ENCODE results near the gene KCTD13. TPM values are rescaled to one million over a fixed set of nuclear protein-coding genes. Genes with fewer than 3 reads are reported as not detected.

The KCTD13 gene
- total RNA-seq, 4 donors from 2014 or later = 40.3 to 110 (median 57.4) TPM

DNA sequence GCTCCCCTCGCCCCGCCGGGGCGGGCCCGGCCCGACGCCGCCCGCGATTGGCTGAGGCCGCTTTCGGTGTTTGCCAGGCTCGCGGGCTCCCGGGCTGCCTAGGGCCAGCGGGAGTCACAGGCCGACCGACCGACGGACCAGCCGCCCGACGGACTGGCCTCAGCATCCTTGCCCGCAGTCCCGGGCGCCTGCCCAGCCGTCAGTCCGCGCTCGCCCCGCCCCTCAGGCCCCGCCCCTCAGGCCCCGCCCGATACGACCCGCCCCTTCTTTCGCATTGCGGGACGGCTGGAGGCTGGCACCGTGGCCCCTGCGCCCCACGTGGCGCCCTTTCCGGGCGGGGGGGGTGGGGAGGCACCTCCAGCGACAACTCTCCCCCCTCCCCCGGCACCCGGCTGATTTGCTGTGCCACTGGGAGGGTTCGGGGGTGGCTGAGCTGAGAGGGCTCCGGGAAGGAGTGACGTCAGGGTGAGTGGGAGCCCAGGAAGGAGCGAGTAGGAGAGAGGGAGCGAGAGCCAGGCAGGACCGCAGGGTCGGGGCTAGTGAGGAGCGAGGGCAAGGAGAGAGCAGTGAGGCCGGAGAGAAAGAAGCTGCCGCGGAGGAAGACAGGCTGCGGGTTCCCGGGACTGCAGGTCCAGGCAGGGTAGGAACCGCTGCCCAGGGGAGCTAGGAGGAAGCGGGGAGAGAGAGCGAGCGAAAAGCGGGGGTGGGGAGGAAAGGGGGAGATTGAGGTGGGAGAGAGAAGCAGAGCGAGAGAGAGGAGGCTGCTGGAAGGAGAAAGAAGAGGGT lies 25.7 kb downstream of the KCTD13 start, which contains the start of gene ASPHD1:
Gene ASPHD1, plus strand, starts transcription at position 387 of the 786 bp plus-strand sequence. CDS start 484 bp downstream, outside the sequence.
- no peak for DNase-seq
- Histone ChIP-seq H3K27me3 (peaks cover 31% of the 10 kb centered on the region), H3K36me3 (no peaks in the 10 kb centered on the region), H3K9me3 (no peaks in the 10 kb centered on the region), H3K4me3 (peak within 1 kb of the TSS; percentile 30 to 74 (median 50)), H3K4me1 (peaks cover 2 to 22% (median 15%) of the 10 kb centered on the region in 4 donors), H3K27ac (peak within 1 kb of the TSS; percentile 63 to 74 (median 69))
- no peak for TF ChIP-seq POLR2A (IDR thresholded peaks at IDR 0.05)
- TF ChIP-seq, protein P1, sequence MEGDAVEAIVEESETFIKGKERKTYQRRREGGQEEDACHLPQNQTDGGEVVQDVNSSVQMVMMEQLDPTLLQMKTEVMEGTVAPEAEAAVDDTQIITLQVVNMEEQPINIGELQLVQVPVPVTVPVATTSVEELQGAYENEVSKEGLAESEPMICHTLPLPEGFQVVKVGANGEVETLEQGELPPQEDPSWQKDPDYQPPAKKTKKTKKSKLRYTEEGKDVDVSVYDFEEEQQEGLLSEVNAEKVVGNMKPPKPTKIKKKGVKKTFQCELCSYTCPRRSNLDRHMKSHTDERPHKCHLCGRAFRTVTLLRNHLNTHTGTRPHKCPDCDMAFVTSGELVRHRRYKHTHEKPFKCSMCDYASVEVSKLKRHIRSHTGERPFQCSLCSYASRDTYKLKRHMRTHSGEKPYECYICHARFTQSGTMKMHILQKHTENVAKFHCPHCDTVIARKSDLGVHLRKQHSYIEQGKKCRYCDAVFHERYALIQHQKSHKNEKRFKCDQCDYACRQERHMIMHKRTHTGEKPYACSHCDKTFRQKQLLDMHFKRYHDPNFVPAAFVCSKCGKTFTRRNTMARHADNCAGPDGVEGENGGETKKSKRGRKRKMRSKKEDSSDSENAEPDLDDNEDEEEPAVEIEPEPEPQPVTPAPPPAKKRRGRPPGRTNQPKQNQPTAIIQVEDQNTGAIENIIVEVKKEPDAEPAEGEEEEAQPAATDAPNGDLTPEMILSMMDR (IDR thresholded peaks at IDR 0.05) = no peak
- no peak for TF ChIP-seq POLR2AphosphoS5 (IDR thresholded peaks at IDR 0.05)
- TF ChIP-seq EP300 (IDR thresholded peaks at IDR 0.05; ENCODE audit: low read depth) = no peak
- in situ Hi-C loops (cut with MboI; ENCODE audit: low pct_ligation_motif_present in 1 of 4, low pct_unique_long_range_greater_than_20kb in 1 of 4, low sequenced_read_pairs in 3 of 4) (no loop called here), intact Hi-C loops (cut with DNase I; ENCODE audit: low total_unique reads) (no loop called here)
- 1 to 2% methylated on average over 20 to 52 of the region's 67 CpGs for WGBS, 2 donors (ENCODE audit: low coverage in 1 of 2)

DNA sequence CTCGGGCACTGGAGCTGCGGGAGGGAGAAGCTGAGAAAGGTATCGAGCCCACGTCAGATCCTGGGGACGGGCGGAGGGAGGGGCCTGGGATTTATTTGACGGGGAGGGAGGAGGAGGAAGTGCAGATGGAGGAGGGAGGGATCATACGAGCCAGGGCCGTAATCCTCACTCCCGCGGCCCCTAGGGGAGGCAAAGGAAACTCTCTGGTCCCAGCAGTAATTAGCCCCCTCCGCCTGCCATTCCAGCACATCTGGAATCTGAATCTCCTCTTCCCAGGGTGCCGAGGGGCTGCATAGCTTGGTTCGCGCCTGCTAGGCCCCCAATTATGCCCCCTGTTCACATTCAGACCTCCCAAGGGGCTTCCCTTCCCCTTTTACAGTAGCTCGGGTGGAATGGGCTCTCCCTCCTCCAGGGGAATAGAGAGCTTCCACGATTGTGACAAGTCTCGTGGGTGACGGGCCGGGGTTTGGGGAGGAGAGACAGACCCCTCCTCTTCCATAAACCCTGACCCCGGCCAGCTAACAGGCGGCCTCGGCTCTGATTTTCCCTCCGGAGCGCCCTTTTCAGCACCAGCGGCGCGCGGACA lies 26.4 kb downstream of the KCTD13 start, which contains the start of gene SEZ6L2:
Gene SEZ6L2, minus strand, starts transcription at position 35 of the 586 bp plus-strand sequence. CDS start 531 bp downstream, outside the sequence.
- Histone ChIP-seq H3K36me3 (no peaks in the 10 kb centered on the region), H3K4me3 (peak within 1 kb of the TSS; percentile 30 to 74 (median 50)), H3K27ac (peak within 1 kb of the TSS; percentile 63 to 74 (median 69)), H3K27me3 (peaks cover 31% of the 10 kb centered on the region), H3K9me3 (no peaks in the 10 kb centered on the region), H3K4me1 (peaks cover 2 to 22% (median 15%) of the 10 kb centered on the region in 4 donors)
- DNase-seq = peak; percentile 86
- WGBS, 2 donors (ENCODE audit: low coverage in 1 of 2) = 0 to 4% methylated on average over 2 to 25 of the region's 29 CpGs
- peak; percentile 37 for TF ChIP-seq POLR2A (IDR thresholded peaks at IDR 0.05)
- no peak for TF ChIP-seq EP300 (IDR thresholded peaks at IDR 0.05; ENCODE audit: low read depth)
- peak in 2 of 3 donors; percentile 18 to 26 for TF ChIP-seq POLR2AphosphoS5 (IDR thresholded peaks at IDR 0.05)
- TF ChIP-seq, protein P1 (IDR thresholded peaks at IDR 0.05) = peak in 3 of 5 experiments; percentile 23 to 72 (median 62)
- in situ Hi-C loops (cut with MboI; ENCODE audit: low pct_ligation_motif_present in 1 of 4, low pct_unique_long_range_greater_than_20kb in 1 of 4, low sequenced_read_pairs in 3 of 4) (loop anchor here in 1 of 4 donors (25.0 kb wide), 1 partner anchor 138 kb away; the partner anchor contains the start of gene TLCD3B), intact Hi-C loops (cut with DNase I; ENCODE audit: low total_unique reads) (no loop called here)

DNA sequence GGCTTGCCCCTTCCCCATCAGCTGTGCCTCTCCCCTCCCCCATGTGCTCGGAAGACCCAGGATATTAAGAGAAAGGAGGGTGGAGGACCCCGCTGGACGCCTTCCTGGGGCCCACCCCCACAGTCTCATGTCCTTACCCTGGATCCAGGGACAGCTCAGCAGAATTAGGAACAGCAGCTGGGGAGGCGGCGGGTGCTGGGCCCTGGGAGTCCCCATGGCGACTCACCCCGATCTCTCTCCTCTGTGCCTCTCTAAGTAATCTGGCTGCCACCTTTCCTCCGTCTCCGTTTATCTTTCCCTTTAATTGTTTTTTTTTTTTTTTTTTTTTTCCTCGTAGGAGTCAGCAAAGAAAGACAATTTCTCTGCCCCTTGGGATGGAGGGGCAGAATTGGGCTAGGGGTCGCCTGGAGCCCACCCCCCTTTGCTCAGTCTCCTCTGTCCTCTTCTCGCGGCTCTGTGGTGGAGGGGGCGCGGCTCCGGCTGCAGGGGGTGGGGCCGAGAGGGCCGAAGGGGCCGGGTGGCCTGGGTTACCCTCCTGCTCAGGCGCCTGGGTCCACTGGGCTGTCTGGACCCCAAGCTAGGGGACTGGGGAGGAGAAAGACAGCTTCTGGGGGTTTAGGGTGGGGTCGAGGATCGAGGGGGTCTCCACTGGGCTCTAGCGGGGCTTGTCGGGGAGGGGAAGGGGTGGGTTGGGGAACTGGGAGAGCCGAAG lies 27.1 kb downstream of the KCTD13 start:
- Histone ChIP-seq H3K27me3 (peaks cover 31% of the 10 kb centered on the region), H3K4me1 (peaks cover 2 to 22% (median 15%) of the 10 kb centered on the region in 4 donors), H3K9me3 (no peaks in the 10 kb centered on the region), H3K36me3 (no peaks in the 10 kb centered on the region), H3K4me3 (peak overlapping the region in 3 of 4 donors; percentile 30 to 74 (median 30)), H3K27ac (peak overlapping the region; percentile 63 to 74 (median 69))
- in situ Hi-C loops (cut with MboI; ENCODE audit: low pct_ligation_motif_present in 1 of 4, low pct_unique_long_range_greater_than_20kb in 1 of 4, low sequenced_read_pairs in 3 of 4) = loop anchor here in 1 of 4 donors (25.0 kb wide), 1 partner anchor 138 kb away; the partner anchor contains the start of gene TLCD3B
- TF ChIP-seq EP300 (IDR thresholded peaks at IDR 0.05; ENCODE audit: low read depth) (no peak), POLR2A (IDR thresholded peaks at IDR 0.05) (no peak), POLR2AphosphoS5 (IDR thresholded peaks at IDR 0.05) (no peak)
- intact Hi-C loops (cut with DNase I; ENCODE audit: low total_unique reads) = no loop called here
- WGBS, 2 donors (ENCODE audit: low coverage in 1 of 2) = 1 to 3% methylated on average over 14 to 25 of the region's 25 CpGs
- peak; percentile 69 for DNase-seq

DNA sequence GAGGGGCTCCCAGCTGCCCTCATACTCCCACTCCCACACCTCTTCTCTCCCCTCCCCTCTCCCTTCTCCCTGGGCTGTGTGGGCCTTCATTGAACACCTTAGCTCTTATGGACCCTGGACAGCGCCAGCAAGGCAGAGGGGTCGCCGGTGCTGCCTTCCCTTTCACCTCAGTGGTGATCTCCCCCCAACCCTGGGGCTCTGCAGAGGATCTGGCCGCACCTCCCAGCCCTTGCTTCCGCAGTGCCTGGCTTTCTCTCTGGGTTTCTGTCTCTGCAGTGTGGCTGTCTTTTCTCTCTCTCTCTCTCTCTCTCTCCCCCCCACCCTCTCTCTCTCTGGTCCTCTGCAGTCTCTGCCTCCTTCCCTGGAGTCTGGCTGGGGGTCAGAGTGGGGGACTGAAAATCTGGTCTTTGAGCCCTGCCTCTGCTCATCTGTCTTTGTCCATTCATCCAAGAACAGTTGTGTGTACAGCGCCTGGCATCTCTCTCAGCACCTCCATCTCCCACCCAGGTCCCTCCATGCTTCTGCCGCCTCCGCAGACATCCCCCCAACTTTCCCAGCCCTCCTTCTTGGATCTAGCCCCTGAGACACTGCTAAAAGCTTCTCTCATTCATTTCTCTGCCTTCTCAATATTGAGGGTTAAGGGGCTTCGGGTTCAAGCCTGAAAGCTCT lies 27.8 kb downstream of the KCTD13 start:
- Histone ChIP-seq H3K27ac (no peak overlapping the region), H3K27me3 (peaks cover 31% of the 10 kb centered on the region), H3K9me3 (no peaks in the 10 kb centered on the region), H3K4me1 (peaks cover 2 to 22% (median 15%) of the 10 kb centered on the region in 4 donors), H3K36me3 (no peaks in the 10 kb centered on the region), H3K4me3 (peak overlapping the region in 2 of 4 donors; percentile 30 to 74)
- DNase-seq = no peak
- TF ChIP-seq EP300 (IDR thresholded peaks at IDR 0.05; ENCODE audit: low read depth) (no peak), POLR2A (IDR thresholded peaks at IDR 0.05) (no peak), POLR2AphosphoS5 (IDR thresholded peaks at IDR 0.05) (no peak)
- TF ChIP-seq, protein P1 (IDR thresholded peaks at IDR 0.05) = no peak
- in situ Hi-C loops (cut with MboI; ENCODE audit: low pct_ligation_motif_present in 1 of 4, low pct_unique_long_range_greater_than_20kb in 1 of 4, low sequenced_read_pairs in 3 of 4) (loop anchor here in 1 of 4 donors (25.0 kb wide), 1 partner anchor 139 kb away; the partner anchor contains the start of gene TLCD3B), intact Hi-C loops (cut with DNase I; ENCODE audit: low total_unique reads) (no loop called here)
- WGBS, 2 donors (ENCODE audit: low coverage in 1 of 2) = 34 to 45% methylated on average over 8 to 9 of the region's 9 CpGs
